Osteoblast (primary cell): Measurements from ENCODE around the gene CPEB1. TPM values are rescaled to one million over a fixed set of nuclear protein-coding genes. Genes with fewer than 3 reads are reported as not detected.

Experiments used
- DNase-seq: peaks from one replicate; pipeline ENCODE4 v3.0.0; 2011; ENCODE audit warnings: low spot score, mixed read lengths; ENCODE audit not compliant: insufficient read length; ENCODE audit errors: missing footprints
- H2AFZ ChIP-seq: 2 replicates; pipeline ENCODE4 v1.6.0; 2011; ENCODE audit warnings: mild to moderate bottlenecking, low read length
- H3K27ac ChIP-seq: 2 replicates; pipeline ENCODE4 v1.5.1; 2011; ENCODE audit warnings: mild to moderate bottlenecking, low read depth, low read length, moderate library complexity
- H3K27me3 ChIP-seq: 2 replicates; pipeline ENCODE4 v1.6.0; 2012; ENCODE audit warnings: mild to moderate bottlenecking, control low read depth, inconsistent platforms, low read length, moderate library complexity; ENCODE audit not compliant: insufficient read depth
- H3K36me3 ChIP-seq: 2 replicates; pipeline ENCODE4 v1.5.1; 2011; ENCODE audit warnings: mild to moderate bottlenecking, low read length, control low read depth, moderate library complexity; ENCODE audit not compliant: insufficient read depth
- H3K4me1 ChIP-seq: 2 replicates; pipeline ENCODE4 v1.5.1; 2011; ENCODE audit warnings: mild to moderate bottlenecking, low read length, control low read depth, moderate library complexity; ENCODE audit not compliant: insufficient read depth
- H3K4me2 ChIP-seq: 2 replicates; pipeline ENCODE4 v1.6.0; 2011; ENCODE audit warnings: mild to moderate bottlenecking, low read length; ENCODE audit not compliant: insufficient read depth
- H3K4me3 ChIP-seq: fragments of 200-600 bp; sonication (generic); 3 replicates; pipeline ENCODE4 v1.5.1; 2012; ENCODE audit warnings: mild to moderate bottlenecking, low read length, inconsistent platforms; ENCODE audit not compliant: insufficient read depth
- H3K79me2 ChIP-seq: 2 replicates; pipeline ENCODE4 v1.6.0; 2012; ENCODE audit warnings: mild to moderate bottlenecking, low read length, control low read depth, inconsistent platforms; ENCODE audit not compliant: insufficient read depth
- H3K9me3 ChIP-seq: 2 replicates; pipeline ENCODE4 v1.5.1; 2011; ENCODE audit warnings: low read depth, low read length, control low read depth
- H4K20me1 ChIP-seq: 2 replicates; pipeline ENCODE4 v1.6.0; 2012; ENCODE audit warnings: mild to moderate bottlenecking, low read length, control low read depth; ENCODE audit not compliant: insufficient read depth
- total RNA-seq: library from RNA; depleted of rRNA; stranded (reverse); fragments of >200 nt; gene quantifications from 2 replicates; pipeline ENCODE4 v1.2.3, GENCODE V29; 2012
- TF ChIP-seq, protein P1 (sequence below): IDR thresholded peaks from 2 replicates; pipeline ENCODE4 v1.5.1; 2011; ENCODE audit warnings: mild to moderate bottlenecking, low read depth, low read length, moderate library complexity; ENCODE audit errors: extremely low read depth

Gene CPEB1
- total RNA-seq, 1 donor: 36.6 TPM

DNA sequence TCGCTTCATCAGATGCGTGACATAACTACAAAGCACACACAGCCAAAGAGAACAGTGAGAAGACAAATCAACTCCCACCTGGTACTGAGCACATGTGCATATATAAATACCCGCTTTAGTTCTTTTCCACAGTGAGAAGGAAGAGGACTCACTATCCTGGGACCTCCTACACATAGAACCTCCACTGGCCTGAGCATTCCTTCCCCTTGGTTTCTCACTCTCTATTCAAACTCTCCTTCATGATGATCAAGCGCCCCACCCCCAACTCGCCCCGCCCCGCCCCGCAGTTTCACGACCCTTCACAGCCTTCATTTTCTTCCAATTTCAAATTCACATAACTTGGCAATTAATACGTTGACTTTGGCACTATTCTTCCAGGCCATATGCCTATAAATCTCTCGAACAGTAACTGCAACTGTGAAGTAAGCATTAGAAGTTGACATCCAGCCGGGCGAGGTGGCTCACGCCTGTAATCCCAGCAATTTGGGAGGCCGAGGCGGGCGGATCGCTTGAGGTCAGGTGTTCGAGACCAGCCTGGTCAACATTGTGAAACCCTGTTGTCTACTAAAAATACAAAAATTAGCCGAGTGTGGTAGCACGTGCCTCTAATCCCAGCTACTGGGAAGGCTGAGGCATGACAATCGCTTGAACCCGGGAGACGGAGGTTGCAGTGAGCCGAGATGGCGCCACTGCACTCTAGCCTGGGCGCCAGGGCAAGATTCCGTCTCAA is 108.0 kb downstream of the CPEB1 start:
- H3K27me3 ChIP-seq: no peaks in the 10 kb centered on the region

DNA sequence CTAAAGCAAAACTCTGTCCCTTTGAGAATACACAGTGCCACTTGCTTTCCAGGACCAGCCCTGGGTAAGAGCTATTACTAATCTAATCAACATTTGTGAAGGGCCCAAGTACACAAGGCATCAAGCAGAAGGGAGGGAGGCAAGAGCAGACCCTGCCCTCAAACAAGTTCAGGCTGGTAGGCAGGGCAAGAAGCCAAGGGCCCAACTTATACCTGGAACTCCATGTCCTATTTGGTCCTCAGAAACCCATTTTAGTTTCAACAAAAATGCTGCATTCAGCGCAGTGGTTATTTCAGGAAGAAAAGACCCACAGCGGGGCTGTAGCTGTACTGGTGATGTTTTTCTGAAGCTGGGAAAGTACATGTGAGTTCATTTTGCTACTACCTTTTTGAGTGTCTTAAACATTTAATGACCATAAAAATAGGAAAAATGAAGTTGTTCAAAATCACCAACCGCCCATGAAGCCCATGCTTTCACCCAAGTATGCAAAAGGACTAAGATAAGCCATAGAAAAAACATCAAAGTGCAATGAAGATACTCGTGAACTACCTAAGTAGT is 109.7 kb downstream of the CPEB1 start:
- H2AFZ ChIP-seq: no peak overlapping the region
- peaks cover 35% of the 10 kb centered on the region for H3K36me3 ChIP-seq
- no peaks in the 10 kb centered on the region for H3K27me3 ChIP-seq
- peak overlapping the region; percentile 84 for H3K4me2 ChIP-seq
- no peak overlapping the region for H3K27ac ChIP-seq
- no peaks in the 10 kb centered on the region for H3K9me3 ChIP-seq
- peaks cover 15% of the 10 kb centered on the region for H3K4me1 ChIP-seq
- no peak for DNase-seq
- peak overlapping the region; percentile 2 for H3K4me3 ChIP-seq
- peaks cover 42% of the 10 kb centered on the region for H3K79me2 ChIP-seq
- TF ChIP-seq, protein P1, sequence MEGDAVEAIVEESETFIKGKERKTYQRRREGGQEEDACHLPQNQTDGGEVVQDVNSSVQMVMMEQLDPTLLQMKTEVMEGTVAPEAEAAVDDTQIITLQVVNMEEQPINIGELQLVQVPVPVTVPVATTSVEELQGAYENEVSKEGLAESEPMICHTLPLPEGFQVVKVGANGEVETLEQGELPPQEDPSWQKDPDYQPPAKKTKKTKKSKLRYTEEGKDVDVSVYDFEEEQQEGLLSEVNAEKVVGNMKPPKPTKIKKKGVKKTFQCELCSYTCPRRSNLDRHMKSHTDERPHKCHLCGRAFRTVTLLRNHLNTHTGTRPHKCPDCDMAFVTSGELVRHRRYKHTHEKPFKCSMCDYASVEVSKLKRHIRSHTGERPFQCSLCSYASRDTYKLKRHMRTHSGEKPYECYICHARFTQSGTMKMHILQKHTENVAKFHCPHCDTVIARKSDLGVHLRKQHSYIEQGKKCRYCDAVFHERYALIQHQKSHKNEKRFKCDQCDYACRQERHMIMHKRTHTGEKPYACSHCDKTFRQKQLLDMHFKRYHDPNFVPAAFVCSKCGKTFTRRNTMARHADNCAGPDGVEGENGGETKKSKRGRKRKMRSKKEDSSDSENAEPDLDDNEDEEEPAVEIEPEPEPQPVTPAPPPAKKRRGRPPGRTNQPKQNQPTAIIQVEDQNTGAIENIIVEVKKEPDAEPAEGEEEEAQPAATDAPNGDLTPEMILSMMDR: no peak
- peaks cover 45% of the 10 kb centered on the region for H4K20me1 ChIP-seq

More for the DNA sequence above, 108.0 kb downstream of the CPEB1 start:
- TF ChIP-seq, protein P1: no peak
- H3K27ac ChIP-seq: peak overlapping the region; percentile 86
- H4K20me1 ChIP-seq: peaks cover 45% of the 10 kb centered on the region
- peak; percentile 72 for DNase-seq
- peaks cover 42% of the 10 kb centered on the region for H3K79me2 ChIP-seq
- peak overlapping the region; percentile 84 for H3K4me2 ChIP-seq
- H3K36me3 ChIP-seq: peaks cover 35% of the 10 kb centered on the region
- no peak overlapping the region for H2AFZ ChIP-seq
- H3K4me1 ChIP-seq: peaks cover 27% of the 10 kb centered on the region
- H3K9me3 ChIP-seq: no peaks in the 10 kb centered on the region
- H3K4me3 ChIP-seq: peak overlapping the region; percentile 91

GRCh38 chr15:82536409-82537350 is 110.5 kb downstream of the CPEB1 start:
- Histone ChIP-seq H3K36me3 (peaks cover 35% of the 10 kb centered on the region), H3K4me3 (no peak overlapping the region), H4K20me1 (peaks cover 45% of the 10 kb centered on the region)

More at GRCh38 chr15:82536409-82537350, 110.5 kb downstream of the CPEB1 start:
- H3K4me1 ChIP-seq: peaks cover 15% of the 10 kb centered on the region
- DNase-seq: peak; percentile 18
- no peaks in the 10 kb centered on the region for H3K27me3 ChIP-seq
- no peaks in the 10 kb centered on the region for H3K9me3 ChIP-seq
- no peak overlapping the region for H2AFZ ChIP-seq
- H3K27ac ChIP-seq: no peak overlapping the region
- H3K4me2 ChIP-seq: no peak overlapping the region
- peaks cover 42% of the 10 kb centered on the region for H3K79me2 ChIP-seq
- TF ChIP-seq, protein P1: no peak
